Left ventricle myocardium inferior (tissue), 1 donor: ENCODE data around the gene ELMO1. TPM values are rescaled to one million over a fixed set of nuclear protein-coding genes. Genes with fewer than 3 reads are reported as not detected.

Source experiments
- DNase-seq: peaks from one replicate; pipeline ENCODE4 v3.0.0-alpha.2; 2020
- H3K27ac ChIP-seq: fragments of 200-600 bp; replicated peaks from 2 replicates; pipeline ENCODE4 v1.8.0; 2021
- H3K27me3 ChIP-seq: fragments of 200-600 bp; 2 replicates; pipeline ENCODE4 v1.8.0; 2021; ENCODE audit warnings: low read depth
- H3K36me3 ChIP-seq: fragments of 200-600 bp; 2 replicates; pipeline ENCODE4 v1.8.0; 2021
- H3K4me1 ChIP-seq: fragments of 200-600 bp; 2 replicates; pipeline ENCODE4 v1.8.0; 2021
- H3K4me3 ChIP-seq: fragments of 200-600 bp; 2 replicates; pipeline ENCODE4 v1.8.0; 2021; ENCODE audit warnings: mild to moderate bottlenecking, moderate library complexity
- H3K9me3 ChIP-seq: fragments of 200-600 bp; replicated peaks from 2 replicates; pipeline ENCODE4 v1.8.0; 2021
- intact Hi-C: fragments of 100-400 bp; cut with micrococcal nuclease; formaldehyde crosslinking; loops from one replicate; pipeline ENCODE4 v1.11.0; 2022
- total RNA-seq: library from RNA; stranded (reverse); fragmentation: NEBNext Ultra II Directional; extraction: Animal tissue kit (Norgen Biotek cat#: 25700); gene quantifications from one replicate; pipeline ENCODE4 v1.2.1, GENCODE V29; 2021
- TF ChIP-seq, protein P1 (sequence below): fragments of 200-600 bp; IDR thresholded peaks from 2 replicates; pipeline ENCODE4 v1.8.0; 2021; ENCODE audit warnings: antibody characterized with exemption, mild to moderate bottlenecking, borderline replicate concordance
- donor health status: DM: no; HTN: yes; CAD: no; lungs with severe emphysema.

The ELMO1 gene
- total RNA-seq, 1 donor from 2014 or later, result 10.0 TPM

GRCh38 chr7:37040330-37040729 lies 408.3 kb downstream of the ELMO1 start:
- Histone ChIP-seq H3K36me3 (no peaks in the 10 kb centered on the region), H3K9me3 (peaks cover 20% of the 10 kb centered on the region), H3K27ac (no peak overlapping the region), H3K4me1 (no peaks in the 10 kb centered on the region), H3K27me3 (no peaks in the 10 kb centered on the region), H3K4me3 (no peak overlapping the region)
- TF ChIP-seq, protein P1, sequence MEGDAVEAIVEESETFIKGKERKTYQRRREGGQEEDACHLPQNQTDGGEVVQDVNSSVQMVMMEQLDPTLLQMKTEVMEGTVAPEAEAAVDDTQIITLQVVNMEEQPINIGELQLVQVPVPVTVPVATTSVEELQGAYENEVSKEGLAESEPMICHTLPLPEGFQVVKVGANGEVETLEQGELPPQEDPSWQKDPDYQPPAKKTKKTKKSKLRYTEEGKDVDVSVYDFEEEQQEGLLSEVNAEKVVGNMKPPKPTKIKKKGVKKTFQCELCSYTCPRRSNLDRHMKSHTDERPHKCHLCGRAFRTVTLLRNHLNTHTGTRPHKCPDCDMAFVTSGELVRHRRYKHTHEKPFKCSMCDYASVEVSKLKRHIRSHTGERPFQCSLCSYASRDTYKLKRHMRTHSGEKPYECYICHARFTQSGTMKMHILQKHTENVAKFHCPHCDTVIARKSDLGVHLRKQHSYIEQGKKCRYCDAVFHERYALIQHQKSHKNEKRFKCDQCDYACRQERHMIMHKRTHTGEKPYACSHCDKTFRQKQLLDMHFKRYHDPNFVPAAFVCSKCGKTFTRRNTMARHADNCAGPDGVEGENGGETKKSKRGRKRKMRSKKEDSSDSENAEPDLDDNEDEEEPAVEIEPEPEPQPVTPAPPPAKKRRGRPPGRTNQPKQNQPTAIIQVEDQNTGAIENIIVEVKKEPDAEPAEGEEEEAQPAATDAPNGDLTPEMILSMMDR, result no peak
- intact Hi-C loops, result no loop called here
- DNase-seq, result no peak

GRCh38 chr7:37039131-37039749 lies 409.4 kb downstream of the ELMO1 start:
- DNase-seq, result no peak
- Histone ChIP-seq H3K27ac (no peak overlapping the region), H3K4me1 (no peaks in the 10 kb centered on the region), H3K36me3 (no peaks in the 10 kb centered on the region), H3K4me3 (no peak overlapping the region), H3K9me3 (peaks cover 20% of the 10 kb centered on the region), H3K27me3 (no peaks in the 10 kb centered on the region)
- TF ChIP-seq, protein P1, result no peak
- intact Hi-C loops, result no loop called here

GRCh38 chr7:37038706-37039105 lies 410.0 kb downstream of the ELMO1 start:
- Histone ChIP-seq H3K36me3 (no peaks in the 10 kb centered on the region), H3K4me3 (no peak overlapping the region), H3K4me1 (no peaks in the 10 kb centered on the region), H3K27ac (no peak overlapping the region), H3K9me3 (peaks cover 20% of the 10 kb centered on the region), H3K27me3 (no peaks in the 10 kb centered on the region)
- intact Hi-C loops, result no loop called here
- DNase-seq, result no peak
- TF ChIP-seq, protein P1, result no peak

- H3K9me3 ChIP-seq, result peaks cover 20% of the 10 kb centered on the region
- no peaks in the 10 kb centered on the region for H3K36me3 ChIP-seq
- DNase-seq, result no peak
- TF ChIP-seq, protein P1, result no peak
- no peak overlapping the region for H3K27ac ChIP-seq
- intact Hi-C loops, result no loop called here
- no peaks in the 10 kb centered on the region for H3K27me3 ChIP-seq
- no peak overlapping the region for H3K4me3 ChIP-seq
- peaks cover 8% of the 10 kb centered on the region for H3K4me1 ChIP-seq
These were observed 411.4 kb downstream of the ELMO1 start for GRCh38 chr7:37037286-37037685.

DNA sequence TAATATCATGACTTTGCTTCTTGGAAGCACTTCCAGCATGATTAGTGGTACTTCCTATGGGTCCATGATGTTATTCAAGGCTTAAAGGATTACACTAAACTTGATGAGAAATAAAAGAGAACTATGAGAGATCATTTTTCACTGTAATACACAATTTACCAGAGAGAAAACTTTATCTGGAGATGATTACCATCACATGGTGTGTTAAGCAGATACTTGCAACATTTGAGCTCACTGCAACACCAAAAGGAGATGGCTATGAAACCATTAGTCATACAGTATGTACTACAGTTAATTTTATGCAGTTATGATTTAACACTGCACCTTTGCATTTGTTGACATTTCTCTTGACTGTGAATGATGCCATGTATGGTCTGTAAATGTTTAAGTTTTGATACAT lies 413.0 kb downstream of the ELMO1 start:
- Histone ChIP-seq H3K9me3 (peaks cover 20% of the 10 kb centered on the region), H3K27ac (no peak overlapping the region), H3K4me1 (peaks cover 24% of the 10 kb centered on the region), H3K36me3 (no peaks in the 10 kb centered on the region), H3K27me3 (no peaks in the 10 kb centered on the region), H3K4me3 (no peak overlapping the region)
- intact Hi-C loops, result no loop called here
- TF ChIP-seq, protein P1, result no peak
- DNase-seq, result no peak

GRCh38 chr7:37033141-37033540 lies 415.5 kb downstream of the ELMO1 start:
- H3K36me3 ChIP-seq, result no peaks in the 10 kb centered on the region
- no peak overlapping the region for H3K27ac ChIP-seq
- H3K9me3 ChIP-seq, result peaks cover 5% of the 10 kb centered on the region
- TF ChIP-seq, protein P1, result no peak
- peaks cover 26% of the 10 kb centered on the region for H3K4me1 ChIP-seq
- intact Hi-C loops, result no loop called here
- DNase-seq, result no peak
- H3K27me3 ChIP-seq, result no peaks in the 10 kb centered on the region
- no peak overlapping the region for H3K4me3 ChIP-seq
